Stimulated activated CD8-positive, alpha-beta memory T cell treated with anti-CD3 and anti-CD28 coated beads, Interleukin-12 subunit alpha, Interleukin-12 subunit beta, amount 100 ng/mL, for 4 hours (primary cell): Measurements from ENCODE around the gene ALG3.
"Not testable (repeated sequence)": the region's sequence is repeated elsewhere in the genome, so short reads cannot be mapped to it uniquely, and the experiment has no call there.

Source experiments
- DNase-seq: peaks from one replicate; pipeline ENCODE4 v3.0.0-alpha.2; 2020; ENCODE audit warnings: low read depth

Gene ALG3

DNA sequence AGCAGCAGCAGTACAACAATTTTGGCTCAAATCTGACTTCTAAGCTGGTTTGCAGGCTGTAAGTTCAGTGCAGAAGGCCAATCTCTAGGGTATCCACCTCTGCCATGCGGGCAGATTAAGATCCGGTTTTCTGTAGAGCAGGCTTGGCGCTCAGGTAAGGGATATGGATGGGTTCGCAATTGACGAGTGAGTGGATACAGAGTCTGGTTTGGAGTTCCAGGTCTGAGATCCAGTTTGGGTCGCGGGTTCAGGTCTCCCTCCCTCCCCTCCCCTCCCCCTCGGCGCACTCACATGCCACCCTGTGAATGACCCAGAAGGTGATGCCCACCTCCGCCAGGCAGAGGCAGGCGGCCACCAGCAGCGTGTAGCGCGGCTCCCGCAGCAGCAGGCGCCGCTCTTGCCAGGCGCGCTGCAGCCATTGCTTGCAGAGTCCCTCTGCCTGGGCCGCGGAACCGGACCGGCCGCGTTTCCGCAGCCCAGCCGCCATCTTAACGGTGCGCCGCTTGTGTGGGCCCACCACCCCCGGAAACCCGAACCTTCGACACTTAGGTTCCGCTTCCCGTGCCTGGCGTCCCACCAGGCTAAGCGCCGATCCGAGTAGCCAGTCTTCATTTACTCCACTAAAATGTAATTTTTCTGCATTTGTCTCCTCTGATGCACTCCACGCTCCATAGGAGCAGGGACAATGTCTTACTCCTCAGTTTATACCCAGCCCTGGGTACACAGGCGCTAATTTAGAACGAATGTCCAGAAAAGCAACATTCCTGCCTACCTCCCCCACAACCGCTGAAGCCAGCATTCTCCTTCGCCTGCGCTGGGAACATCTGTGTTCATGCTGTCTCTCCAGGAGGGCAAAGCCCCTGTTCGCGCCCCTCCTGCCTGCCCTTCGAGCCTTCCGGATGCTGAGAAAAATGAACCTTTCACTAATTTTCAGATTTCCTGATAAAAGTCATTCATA lies at the start of gene ALG3:
Gene ALG3, minus strand, starts transcription at position 509 of the 958 bp plus-strand sequence. Its CDS starts 22 bp downstream, at position 487.
- peak; percentile 76 for DNase-seq

GRCh38 chr3:184296616-184297015 lies 47.9 kb upstream of the ALG3 start:
- DNase-seq = no peak

GRCh38 chr3:184295771-184296170 lies 47.0 kb upstream of the ALG3 start:
- DNase-seq = no peak

GRCh38 chr3:184291738-184292445 lies 43.1 kb upstream of the ALG3 start:
- DNase-seq = no peak

- no peak for DNase-seq
These were observed 42.4 kb upstream of the ALG3 start for GRCh38 chr3:184291044-184291737.

- DNase-seq = no peak
These were observed 41.6 kb upstream of the ALG3 start for GRCh38 chr3:184290331-184290730.

GRCh38 chr3:184289426-184289938 lies 40.7 kb upstream of the ALG3 start:
- peak; percentile 40 for DNase-seq

GRCh38 chr3:184284696-184285095 lies 35.9 kb upstream of the ALG3 start:
- DNase-seq = no peak

DNA sequence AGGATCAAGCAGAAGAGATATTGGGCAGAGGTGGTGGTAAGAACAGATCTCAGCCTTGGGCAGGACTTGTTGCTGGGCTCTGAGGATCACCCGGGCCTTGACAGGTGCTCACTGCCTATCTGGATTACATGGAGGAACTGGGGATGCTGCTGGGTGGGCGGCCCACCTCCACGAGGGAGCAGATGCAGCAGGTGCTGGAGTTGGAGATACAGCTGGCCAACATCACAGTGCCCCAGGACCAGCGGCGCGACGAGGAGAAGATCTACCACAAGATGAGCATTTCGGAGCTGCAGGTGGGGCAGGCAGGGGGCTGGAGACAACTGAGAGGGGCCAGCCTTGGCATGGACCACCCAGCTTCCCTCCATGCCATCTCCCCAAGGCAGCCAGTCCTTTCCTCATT lies 34.9 kb upstream of the ALG3 start:
- no peak for DNase-seq

GRCh38 chr3:184282941-184283340 lies 34.2 kb upstream of the ALG3 start:
- no peak for DNase-seq

DNA sequence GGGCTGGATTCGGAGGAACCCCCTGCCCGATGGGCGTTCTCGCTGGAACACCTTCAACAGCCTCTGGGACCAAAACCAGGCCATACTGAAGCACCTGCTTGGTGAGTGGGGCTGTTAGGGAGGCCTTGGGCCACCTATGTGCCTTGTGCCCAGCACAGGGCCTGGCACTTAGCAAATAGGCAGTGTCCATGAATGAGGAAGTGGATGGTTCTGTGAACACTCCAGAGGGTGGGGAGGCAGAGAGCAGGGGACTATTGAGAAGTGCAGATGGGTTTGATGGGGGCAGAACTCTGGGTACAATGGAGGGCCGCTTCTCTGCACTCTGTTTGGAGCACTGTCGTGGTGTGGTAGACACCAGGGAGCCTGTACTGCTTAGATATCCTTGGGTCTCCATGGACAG lies 28.6 kb upstream of the ALG3 start:
- DNase-seq = no peak

DNA sequence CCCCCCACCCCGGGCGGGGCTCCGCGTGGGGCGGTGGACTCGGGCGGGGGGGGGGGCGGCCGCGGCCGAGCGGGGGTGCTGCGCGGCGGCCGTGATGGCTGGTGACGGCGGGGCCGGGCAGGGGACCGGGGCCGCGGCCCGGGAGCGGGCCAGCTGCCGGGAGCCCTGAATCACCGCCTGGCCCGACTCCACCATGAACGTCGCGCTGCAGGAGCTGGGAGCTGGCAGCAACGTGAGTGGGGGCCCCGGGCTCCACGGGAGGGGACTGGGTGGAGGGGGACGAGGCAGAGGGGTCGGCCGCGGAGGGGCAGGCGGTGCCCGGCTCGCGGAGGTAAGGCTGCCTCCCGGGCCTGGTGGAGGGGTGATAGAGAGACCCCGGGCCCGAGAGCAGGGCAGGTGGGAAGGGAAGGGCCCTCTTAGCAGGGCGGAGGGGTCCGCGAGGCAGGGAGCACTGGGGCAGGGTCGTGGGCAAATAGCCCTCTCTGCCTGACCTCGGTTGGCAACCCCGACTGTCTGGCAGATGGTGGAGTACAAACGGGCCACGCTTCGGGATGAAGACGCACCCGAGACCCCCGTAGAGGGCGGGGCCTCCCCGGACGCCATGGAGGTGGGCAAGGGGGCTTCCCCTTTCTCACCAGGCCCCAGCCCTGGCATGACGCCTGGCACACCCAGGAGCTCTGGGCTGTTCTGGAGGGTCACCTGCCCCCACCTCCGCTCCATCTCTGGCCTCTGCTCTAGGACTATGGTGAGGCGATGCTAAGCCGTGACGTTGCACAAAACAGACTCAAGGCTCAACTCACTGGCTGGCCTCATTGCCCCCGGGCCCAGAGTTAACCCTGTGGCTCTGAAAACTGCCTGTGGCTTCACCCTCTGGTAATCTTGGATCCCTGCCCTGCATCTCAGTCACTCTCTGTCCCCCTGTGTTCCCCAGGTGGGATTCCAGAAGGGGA lies 27.5 kb upstream of the ALG3 start, which contains the start of gene ECE2:
Gene ECE2, plus strand, starts transcription at position 62 of the 950 bp plus-strand sequence. Its CDS starts 132 bp downstream, at position 194.
- DNase-seq = no peak

- no peak for DNase-seq
These were observed 26.6 kb upstream of the ALG3 start for GRCh38 chr3:184275381-184275701.

DNA sequence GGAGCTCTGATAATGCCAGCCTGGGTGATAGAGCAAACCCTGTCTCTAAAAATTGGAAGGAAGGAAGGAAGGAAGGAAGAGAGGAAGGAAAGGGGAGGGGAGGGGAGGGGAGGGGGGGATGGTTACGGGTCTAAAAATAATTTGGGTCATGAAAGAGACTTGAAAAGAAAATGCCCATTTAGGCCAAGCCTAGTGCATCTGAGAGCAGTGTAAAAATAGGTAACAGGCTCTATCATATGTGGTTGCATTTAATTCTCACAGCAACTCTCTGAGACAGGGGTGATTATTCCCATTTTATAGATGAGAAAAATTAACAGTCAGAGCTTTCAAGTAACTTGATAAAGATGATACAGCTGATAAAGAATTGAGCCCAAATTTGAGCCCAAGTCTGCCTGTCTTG lies 23.5 kb upstream of the ALG3 start:
- DNase-seq = no peak

- not testable (repeated sequence) for DNase-seq
These were observed 18.5 kb upstream of the ALG3 start for GRCh38 chr3:184267249-184267648.

GRCh38 chr3:184262764-184263179 lies 14.0 kb upstream of the ALG3 start:
- DNase-seq = no peak

DNA sequence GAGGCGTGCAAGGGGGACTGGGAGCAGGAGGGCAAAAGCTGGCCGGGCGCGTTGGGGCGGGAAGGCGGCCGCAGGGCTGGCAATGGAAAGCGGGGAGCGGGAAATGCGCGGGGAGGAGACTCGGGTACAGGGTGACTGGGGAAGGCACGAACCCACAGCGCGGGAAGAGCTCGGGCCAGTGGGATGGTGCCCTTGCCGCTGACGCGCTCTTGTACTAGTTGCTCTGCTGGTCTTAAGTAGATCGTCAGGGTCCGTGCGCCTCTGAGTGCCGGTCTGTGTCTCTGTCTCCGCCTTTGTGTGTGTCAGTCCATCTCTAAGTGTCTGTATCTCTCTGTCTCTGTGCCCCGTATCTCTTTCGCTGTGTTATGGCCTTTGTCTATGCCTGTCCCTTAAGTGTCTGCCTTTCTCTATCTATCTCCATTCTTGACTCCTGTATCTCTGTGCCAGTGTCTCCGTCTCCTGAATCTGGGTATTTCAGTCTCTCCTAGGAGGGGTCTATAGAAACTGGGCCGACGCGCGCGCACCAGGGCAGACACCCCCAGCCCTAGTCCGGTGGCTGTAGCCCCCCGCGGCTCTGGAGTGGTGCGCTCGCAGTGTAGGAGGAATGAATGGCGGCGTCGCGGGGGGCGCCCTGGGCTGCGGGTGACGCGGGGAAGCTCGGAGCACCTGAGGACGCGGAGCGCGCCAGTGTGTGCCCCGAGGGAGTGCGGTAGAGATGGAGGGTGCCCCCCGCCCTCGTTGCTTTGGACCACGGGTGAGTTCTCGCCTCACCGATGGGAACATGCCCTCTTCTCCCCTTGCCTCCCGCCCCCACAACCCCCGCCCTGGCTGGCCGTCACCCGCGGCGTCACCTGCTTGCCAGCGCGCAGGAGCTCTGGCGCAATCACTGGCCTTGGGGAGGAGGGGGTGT lies 13.3 kb upstream of the ALG3 start:
- no peak for DNase-seq

GRCh38 chr3:184261270-184261853 lies 12.6 kb upstream of the ALG3 start, which contains the start of gene CAMK2N2:
CAMK2N2 (minus strand) TSS chr3:184261553; CDS start chr3:184261285, 268 bp downstream.
- peak; percentile 43 for DNase-seq

- DNase-seq = no peak
These were observed 12.0 kb upstream of the ALG3 start for GRCh38 chr3:184260724-184261269.
